Stimulated activated CD4-positive, alpha-beta T cell treated with anti-CD3 and anti-CD28 coated beads, Interleukin-15, amount 100 ng/mL, for 1 hour (primary cell): ENCODE results near the gene EXOC3.

ENCODE experiments used
- DNase-seq, 2 donors: peaks; one replicate each; pipeline ENCODE4 v3.0.0-alpha.2; 2020; ENCODE audit warnings: low read depth in 1 of 2, low spot score in 1 of 2

The EXOC3 gene

DNA sequence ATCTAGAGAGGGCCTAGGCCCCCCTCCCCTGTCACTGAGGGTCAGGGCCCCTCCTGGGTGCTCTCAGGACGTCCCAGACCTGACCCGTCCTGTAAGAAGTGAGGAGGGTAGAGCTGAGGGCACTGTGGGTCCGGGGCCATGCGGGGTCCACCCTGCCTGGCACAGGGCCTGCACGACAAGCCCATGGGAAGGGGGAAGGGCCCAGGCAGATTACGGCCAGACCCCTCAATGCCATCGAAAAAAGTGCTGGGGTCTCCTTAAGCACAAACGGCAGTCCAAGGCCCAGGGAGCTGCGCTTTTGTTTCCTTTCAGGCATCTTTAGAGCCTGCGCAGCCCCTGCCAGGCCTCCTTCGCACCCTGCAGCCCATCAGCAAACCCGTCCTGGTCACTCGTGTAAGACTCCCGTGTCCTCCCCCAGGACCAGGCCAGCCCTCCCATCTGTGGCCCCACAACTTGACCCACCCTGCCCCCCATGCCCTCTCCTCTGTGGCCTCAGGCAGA, 4.4 kb upstream of the EXOC3 start:
- DNase-seq = no peak

DNA sequence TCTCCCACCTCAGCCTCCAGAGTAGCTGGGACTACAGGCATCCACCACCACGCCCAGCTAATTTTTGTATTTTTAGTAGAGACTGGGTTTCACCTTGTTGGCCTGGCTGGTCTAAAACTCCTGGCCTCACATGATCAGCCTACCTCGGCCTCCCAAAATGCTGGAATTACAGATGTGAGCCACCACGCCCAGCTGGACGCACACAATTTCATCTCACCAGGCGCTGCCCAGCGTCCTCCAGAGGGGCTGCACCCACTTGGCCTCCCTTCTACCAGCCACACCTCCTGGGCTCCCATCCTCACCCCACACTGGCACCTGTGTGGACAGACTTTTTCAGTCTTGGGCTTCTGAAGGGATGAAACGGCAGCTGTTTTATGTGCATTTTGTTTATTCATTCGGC, 3.8 kb upstream of the EXOC3 start:
- DNase-seq = no peak

DNA sequence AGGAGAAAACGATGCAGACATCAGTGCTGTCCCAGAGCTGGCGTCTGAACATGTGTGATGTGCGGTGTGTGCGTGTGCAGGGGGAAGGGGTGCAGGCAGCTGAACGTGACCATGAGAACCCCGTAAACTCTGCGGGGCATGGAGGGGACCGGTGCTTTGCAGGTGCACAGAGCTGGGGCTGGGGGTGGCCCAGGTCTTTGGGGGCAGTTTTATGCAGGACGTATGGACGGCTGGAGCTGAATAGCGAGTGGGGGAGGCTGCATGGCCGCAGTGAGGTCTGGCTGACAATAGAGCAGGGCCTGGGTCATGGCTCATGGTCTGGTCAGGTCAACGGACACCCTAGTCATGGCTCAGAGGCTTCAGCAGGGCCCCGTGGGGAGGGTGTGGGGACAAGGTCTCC, 3.3 kb upstream of the EXOC3 start:
- no peak for DNase-seq

DNA sequence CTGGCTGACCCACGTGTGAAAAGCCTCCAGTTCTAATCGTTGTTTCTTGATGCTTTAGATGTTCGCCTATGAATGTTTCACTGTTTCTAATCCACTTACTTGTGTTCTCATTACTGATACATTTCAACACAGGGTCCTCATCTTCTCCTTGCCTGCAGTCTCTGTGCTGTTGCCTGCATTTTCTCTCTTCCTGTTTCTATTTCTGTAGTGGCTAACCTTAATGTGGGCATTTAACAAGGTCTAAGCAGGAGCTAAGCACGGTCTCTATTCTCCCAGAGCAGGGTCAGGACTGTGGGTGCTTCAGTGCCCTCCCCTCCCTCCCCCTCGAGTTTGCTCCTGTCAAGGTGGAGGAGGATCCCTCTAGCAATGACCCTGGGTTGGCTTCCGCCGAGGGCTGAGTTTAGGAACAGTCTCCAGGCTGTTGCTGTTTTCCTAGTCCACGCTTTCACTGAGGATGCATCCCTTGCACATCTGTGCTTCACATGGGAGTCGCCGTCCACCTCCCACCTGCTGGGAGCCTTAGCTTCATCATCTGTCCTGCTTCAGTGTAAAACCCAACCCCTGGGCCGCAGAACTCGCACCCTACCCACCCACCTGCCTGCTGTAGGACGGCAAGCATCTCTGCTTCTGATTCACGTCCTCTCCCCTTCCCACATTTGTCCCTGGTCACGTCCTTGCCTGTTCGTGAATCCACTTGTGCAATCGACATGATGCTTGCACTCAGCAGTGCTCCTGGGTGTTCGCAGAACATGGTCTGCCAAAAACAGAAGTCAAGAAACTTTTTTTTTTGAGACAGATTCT, 2.4 kb upstream of the EXOC3 start:
- DNase-seq = no peak

DNA sequence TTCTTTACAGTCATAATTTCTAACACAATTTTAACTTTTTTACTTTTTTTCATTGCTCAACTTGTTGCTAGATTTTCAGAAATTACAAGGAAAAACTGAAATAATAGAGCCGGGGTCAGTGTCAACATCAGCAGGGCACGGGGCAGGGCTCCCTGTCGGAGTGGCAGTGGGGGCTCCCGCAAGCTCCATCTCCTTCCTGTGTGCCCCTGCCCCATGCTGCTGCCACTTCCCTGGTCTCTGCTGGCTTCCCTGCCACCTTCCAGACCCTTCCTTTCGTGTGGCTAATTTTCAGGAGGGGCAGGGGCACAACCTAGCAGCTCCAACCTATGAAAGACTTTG, 1.0 kb upstream of the EXOC3 start:
- no peak for DNase-seq

DNA sequence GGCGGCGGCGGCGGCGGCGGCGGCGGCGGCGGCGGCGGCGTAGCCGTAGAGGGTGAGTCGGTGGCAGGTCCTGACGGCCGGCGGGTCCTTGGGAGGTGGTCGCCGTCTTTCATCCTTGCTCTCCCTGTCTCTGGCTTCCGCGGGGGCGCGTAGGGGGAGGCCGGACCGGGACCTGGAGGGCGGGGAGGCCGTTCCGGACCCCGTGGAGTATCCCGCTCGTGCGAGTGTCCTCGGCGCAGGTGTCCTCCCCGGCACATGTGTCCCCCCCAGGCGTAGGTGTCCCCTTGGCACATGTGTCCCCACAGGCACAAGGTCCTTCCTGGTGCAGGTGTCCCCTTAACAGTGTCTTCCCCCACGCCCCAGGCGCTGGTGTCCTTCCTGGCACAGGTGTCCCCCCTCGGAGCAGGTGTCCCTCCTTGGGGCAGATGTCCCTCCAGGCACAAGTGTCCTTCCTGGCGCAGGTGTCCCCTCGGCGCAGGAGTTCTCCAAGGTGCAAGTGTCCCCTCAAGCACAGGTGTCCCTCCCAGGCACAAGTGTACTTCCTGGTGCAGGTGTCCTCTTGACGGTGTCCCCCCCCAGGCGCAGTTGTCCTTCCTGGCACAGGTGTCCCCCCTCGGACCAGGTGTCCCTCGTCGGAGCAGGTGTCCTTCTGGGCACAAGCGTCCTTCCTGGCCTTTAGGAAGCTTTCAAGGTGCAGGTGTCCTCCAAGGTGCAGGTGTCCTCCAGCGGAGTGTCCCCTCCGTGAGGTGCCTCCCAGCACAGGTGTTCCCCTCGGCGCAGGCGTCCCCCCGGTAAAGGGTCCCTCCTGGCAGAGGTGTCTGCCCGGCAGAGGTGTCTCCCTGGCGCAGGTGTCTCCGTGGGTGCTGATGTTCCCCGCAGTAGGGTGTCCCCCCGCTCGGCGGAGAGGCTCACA, 519 bp downstream of the EXOC3 start:
- DNase-seq = peak in 1 of 2 donors; percentile 25

DNA sequence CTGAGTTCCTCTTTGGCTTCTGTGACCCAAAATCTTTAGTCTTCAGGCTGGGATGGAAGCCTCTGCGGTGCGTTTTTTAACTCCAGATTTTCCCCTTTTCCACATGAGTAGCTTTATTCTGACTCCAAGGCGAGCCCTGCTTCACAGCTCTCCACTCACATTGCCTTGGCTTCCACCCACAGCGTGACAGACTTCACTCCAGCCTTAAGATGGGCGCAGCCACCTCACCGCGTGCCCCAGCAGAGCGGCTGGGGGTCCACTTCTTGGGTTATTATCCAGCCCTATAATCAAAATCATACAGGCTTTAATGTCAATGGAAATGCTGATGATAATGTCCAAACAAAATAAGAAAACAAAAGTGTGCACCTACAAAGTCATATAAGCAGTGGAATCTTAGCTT, 1.2 kb downstream of the EXOC3 start:
- DNase-seq = no peak

DNA sequence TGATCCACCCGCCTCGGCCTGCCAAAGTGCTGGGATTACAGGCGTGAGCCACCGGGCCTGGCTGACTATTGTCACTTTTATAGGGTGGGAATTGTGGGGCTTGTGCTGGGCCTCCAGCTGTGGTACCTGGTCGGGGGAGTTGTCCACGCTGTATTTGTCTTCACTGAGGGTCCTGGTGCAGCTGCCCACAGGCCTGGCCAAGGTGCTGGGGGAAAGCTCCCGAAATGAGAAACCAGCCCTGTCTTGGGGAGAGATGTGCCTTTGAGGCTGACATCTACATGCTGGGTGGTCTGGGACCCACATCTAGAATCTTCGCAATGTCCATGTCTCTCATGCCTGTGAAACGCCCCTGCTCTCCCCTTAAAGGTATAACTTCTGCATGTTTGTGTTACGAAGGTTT, 2.6 kb downstream of the EXOC3 start:
- no peak for DNase-seq

DNA sequence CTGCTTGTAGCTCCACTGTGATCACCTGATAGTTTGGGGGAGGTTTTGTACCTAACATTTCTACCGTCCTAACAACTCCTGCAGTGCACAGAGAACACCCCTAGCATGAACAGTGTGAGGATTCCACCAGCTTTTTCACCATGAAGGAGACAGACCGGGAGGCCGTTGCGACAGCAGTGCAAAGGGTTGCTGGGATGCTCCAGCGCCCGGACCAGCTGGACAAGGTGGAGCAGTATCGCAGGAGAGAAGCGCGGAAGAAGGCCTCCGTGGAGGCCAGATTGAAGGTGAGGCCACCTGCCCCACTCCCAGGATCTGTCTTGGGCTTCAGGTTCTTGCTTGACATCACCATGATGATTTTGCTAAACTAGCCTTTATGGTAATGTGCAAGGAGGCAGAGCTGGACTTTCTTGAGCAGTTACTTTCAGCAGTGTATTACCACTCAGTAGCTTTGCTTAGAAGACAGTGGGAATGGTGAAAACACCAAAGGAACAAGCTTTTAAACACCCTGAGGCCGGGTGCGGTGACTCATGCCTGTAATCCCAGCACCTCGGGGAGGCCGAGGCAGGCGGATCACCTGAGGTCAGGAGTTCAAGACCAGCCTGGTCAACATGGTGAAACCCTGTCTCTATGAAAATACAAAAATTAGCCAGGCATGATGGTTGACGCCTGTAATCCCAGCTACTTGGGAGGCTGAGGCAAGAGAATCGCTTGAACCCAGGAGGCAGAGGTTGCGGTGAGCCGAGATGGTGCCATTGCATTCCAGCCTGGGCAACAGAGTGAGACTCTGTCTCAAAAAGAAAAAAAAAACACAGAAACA, 3.3 kb downstream of the EXOC3 start:
- DNase-seq = no peak

DNA sequence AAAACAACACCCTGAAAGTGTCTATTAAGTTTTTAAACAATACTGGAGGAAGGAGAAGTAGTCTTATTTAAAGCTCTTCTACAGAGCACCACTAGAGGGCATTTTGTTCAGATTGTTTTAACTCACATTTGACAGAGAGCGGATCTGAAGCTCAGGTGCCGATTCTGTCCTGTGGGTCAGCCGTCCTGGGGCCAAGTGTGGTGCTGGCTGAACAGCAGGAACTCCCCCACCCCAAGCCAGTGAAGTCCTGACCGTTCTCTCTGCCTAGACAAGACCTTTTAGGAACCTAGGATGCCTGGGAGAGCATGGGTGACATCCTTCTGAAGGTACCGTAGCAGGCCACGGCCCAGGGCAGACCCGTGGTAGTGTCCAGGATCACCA, 3.9 kb downstream of the EXOC3 start:
- DNase-seq = no peak

DNA sequence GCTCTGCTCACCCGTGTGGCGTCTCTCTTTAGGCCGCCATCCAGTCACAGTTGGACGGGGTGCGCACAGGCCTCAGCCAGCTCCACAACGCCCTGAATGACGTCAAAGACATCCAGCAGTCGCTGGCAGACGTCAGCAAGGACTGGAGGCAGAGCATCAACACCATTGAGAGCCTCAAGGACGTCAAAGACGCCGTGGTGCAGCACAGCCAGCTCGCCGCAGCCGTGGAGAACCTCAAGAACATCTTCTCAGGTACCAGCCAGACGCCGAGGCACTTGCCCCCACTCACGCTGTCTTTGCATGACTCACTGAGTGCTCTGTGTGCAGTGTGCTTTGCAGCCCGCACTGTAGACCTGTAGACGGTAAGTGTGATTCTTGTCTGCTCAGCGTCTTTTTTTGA, 4.5 kb downstream of the EXOC3 start:
- DNase-seq = no peak

DNA sequence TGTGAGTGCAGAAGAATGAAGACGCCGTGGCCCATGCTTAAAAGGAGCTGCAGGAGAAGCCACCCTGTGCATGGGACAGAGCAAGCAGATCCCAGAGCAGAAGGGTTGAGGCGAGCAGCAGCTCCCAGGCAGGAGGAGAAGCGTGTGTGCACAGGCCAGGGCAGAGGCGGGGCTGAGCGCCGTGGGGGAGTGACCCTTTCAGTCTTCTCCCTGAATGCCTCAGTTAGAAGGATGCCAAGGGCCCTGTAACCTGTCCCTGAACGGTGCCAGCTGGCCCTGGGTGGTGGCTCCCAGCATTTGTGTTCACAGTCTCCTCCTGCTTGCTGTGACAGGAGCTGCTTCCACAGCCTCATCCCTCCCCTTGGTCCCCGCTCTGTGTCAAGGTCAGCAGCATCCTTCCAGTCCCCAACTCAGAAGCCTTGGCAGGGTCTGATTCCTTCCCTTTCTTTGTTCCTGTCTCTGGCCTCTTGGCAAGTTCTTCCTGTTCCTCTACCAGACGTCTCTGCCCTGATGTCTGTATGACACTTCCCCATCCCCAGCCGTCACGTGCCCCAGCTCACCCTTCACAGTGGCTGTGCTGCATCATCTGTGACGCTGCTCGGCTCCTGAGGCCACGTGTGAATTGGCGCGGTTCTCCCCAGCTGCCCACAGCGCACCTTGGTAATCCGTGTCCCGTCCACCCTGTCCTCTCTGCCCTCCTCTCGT, 5.2 kb downstream of the EXOC3 start:
- no peak for DNase-seq

DNA sequence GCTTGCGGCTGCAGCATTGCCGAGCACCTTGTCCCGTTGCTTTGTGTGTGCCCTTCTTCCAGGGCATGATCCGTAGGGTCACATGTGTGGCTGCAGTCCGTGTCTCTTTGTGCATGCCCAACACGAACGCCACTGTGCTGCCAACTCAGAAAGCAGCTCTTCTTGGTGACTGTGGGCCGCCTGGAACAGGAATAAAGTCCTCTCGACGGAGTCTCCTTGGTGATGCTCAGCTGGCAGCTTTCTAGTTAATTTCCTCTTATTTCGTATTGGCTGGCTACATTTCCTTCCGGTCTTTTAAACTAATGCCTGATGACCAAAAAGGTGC, 5.8 kb downstream of the EXOC3 start:
- DNase-seq = no peak

DNA sequence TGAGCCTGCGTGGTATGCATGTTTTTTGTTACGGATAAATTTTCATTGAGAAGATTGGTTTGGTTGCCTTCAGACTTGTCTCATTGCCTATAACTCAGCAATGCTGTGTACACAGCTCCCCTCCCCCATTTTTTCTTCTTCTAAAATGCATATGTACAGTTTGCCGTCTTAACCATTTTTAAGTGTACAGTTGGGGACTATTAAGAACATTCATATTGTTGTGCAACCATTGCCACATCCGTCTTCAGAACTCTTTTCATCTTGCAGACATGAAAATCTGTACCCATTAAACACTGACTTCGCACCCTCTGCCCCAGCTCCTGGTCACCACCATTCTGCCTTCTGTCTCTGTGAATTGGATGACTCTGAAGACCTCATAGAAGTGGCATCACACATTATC, 6.2 kb downstream of the EXOC3 start:
- no peak for DNase-seq

DNA sequence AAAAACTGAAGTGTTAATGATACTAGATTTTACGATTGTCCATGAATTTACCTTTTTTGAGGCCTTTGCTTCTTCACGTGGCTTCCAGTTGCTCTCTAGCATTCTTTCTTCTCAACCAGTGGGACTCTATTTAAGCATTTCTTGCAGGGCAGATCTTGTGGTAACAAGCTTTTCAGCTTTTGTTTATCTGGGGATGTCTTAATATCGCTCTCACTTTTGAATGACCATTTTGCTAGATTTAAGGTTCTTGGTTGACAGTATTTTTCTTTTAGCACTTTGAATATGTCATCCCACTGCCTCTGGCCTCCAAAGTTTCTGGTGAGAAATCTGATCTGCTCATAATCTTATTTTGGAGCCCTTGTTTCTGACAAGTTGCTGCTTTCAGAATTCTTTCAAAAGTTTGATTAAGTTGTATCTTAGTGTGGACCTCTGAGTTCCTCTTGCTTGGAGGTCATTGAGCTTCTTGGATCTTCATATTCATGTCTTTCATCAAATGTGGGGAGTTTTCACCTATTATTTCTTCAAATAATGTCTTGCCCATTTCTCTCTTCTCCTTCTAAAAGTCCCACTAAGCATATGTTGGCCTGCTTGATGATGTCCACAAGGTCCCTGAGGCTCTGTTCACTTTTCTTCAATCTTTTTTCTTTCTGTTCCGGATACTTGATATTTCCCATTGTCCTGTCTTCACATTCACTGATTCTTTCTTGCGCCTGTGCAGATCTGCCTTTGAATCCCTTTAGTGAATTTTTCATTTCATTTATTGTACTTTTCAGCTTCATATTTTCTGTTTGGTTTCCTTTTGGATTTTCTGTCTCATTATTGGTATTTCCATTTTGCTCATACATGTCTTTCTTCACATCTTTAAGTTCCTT, 8.8 kb downstream of the EXOC3 start:
- no peak for DNase-seq

DNA sequence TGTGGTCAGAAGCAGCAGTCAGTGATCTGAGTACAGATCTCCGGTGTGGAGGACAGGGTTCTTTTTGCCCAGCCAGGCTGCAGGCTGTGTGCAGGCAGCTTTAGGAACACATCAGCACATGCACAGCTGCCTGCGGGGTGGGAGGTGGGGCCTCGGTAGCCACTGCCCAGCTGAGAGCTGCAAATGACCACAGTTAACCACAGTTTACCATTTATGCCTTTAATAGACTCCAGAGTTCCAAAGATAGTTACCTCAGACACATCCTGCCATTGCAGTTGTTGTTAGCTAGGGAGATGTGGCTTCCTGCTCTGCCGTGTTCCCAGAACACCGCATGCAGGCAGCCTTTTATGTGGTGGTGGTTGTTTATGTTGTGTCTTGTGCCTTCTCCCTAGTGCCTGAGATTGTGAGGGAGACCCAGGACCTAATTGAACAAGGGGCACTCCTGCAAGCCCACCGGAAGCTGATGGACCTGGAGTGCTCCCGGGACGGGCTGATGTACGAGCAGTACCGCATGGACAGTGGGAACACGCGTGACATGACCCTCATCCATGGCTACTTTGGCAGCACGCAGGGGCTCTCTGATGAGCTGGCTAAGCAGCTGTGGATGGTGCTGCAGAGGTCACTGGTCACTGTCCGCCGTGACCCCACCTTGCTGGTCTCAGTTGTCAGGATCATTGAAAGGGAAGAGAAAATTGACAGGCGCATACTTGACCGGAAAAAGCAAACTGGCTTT, 10.2 kb downstream of the EXOC3 start:
- no peak for DNase-seq

DNA sequence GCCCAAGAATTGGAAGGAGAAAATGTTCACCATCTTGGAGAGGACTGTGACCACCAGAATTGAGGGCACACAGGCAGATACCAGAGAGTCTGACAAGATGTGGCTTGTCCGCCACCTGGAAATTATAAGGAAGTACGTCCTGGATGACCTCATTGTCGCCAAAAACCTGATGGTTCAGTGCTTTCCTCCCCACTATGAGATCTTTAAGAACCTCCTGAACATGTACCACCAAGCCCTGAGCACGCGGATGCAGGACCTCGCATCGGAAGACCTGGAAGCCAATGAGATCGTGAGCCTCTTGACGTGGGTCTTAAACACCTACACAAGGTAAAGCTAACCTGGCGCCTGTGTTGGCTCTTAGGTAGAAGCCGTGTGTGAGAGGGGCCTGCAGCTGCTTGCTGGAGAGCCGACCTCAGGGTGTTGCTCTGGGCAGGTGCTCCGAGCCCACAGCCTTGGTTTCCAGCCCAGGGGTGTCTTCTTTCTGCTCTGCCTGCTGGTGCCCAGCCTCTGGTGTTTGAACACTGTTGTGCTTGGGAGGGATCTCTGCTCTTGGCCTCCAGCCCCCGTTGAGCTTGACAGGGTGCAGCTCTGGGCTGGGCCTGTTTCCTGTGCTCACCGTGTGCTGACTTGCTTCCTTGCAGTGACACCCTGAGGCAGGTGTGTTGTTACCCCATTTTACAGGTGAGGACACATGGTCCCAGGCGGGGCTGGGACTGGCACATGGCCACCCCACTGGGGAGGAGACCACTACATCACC, 10.9 kb downstream of the EXOC3 start:
- DNase-seq = no peak

DNA sequence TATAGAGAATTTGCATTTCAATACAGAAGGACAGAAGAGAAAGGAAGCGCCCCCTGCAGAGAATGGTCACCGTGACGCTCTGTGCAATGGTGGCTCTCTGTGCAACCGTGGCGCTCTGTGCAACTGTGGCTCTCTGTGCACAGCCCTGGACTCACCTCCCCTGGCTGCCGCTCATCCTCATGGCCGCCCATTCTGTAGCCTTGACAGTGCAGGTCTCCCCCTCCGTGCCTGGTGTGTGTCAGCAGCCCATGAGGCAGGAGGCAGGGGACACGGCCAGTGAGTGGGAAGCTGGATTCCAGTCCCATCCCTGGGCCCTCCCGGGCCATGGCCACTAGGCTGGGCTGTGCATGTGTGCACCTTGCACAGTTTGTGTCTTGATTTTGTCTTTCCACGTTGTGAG, 12.0 kb downstream of the EXOC3 start:
- no peak for DNase-seq

DNA sequence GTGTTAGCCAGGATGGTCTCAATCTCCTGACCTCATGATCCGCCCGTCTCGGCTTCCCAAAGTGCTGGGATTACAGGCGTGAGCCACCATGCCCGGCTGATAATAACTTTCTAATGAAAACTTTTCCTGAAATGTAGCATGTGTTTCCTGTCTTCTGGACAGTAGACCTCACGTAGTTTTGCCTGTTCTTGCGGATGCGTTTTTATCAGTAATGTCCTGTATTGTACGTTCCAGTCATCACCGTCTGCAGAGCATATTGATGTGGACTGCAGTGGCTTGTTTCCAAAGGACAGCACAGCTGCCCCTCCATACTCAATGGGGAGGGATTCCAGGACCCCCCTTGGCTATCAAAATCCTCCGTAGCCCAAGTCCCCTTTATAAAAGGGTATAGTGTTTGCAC, 12.8 kb downstream of the EXOC3 start:
- no peak for DNase-seq
